Ovary (tissue), 3 donors: ENCODE measurements around the gene RAI14.

Source experiments
- POLR2A ChIP-seq: fragments of 450-650 bp; IDR thresholded peaks from one replicate; pipeline ENCODE4 v1.6.1; 2017; ENCODE audit warnings: antibody characterized with exemption, mild to moderate bottlenecking, moderate library complexity
- TF ChIP-seq, protein P1 (sequence below), 3 donors: fragments of 450-650 bp in 2 of 3; fragments of 200-600 bp in 1 of 3; IDR thresholded peaks; one replicate each; pipeline versions ENCODE4 v1.5.1 to v1.8.0; 2016 to 2022; ENCODE audit warnings: antibody characterized with exemption in 3 of 3, mild to moderate bottlenecking in 1 of 3
- donor health status: DM: no; HTN: no; CAD: no.

DNA sequence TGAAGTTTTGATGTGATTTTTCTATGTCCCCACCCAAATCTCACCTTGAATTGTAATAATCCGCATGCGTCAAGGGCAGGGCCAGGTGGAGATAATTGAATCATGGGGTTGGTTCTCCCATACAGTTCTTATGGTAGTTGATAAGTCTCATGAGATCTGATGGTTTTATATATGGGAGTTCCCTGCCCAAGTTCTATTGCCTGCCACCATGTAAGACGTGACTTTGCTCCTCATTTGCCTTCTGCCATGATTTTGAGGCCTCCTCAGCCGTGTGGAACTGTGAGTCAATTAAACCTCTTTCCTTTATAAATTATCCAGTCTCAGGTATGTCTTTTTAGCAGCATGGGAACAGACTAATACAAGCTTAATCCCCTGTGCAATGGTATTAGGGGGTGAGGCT is 25.5 kb upstream of the RAI14 start:
- TF ChIP-seq, protein P1, sequence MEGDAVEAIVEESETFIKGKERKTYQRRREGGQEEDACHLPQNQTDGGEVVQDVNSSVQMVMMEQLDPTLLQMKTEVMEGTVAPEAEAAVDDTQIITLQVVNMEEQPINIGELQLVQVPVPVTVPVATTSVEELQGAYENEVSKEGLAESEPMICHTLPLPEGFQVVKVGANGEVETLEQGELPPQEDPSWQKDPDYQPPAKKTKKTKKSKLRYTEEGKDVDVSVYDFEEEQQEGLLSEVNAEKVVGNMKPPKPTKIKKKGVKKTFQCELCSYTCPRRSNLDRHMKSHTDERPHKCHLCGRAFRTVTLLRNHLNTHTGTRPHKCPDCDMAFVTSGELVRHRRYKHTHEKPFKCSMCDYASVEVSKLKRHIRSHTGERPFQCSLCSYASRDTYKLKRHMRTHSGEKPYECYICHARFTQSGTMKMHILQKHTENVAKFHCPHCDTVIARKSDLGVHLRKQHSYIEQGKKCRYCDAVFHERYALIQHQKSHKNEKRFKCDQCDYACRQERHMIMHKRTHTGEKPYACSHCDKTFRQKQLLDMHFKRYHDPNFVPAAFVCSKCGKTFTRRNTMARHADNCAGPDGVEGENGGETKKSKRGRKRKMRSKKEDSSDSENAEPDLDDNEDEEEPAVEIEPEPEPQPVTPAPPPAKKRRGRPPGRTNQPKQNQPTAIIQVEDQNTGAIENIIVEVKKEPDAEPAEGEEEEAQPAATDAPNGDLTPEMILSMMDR (IDR thresholded peaks at IDR 0.05), result no peak
- no peak for TF ChIP-seq POLR2A
